NCI-H526 treated with DMSO at 0.1 percent for 48 hours (cell line): ENCODE data around the gene LRRC4B.

Experiments used
- DNase-seq: peaks from one replicate; lab custom pipeline; 2025; lab: John Stamatoyannopoulos, UW

LRRC4B gene

DNA sequence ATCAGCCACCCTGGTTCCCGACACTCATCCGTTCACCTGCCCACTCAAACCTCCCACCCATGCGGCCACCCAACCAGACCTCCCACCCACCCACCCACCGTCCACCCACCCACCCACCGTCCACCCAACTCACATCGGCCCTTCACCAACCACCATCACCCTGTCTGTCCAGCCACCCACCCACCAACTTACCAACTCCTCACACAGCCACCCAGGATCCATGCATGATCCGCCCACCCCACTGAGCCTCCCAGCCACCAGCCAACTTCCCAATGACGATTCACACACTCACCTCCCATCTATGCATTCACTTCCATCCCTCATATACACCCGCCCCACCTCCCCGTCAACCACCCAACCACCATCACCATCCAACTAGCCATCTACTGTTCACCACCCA is 61.5 kb downstream of the LRRC4B start:
- DNase-seq, result no peak

DNA sequence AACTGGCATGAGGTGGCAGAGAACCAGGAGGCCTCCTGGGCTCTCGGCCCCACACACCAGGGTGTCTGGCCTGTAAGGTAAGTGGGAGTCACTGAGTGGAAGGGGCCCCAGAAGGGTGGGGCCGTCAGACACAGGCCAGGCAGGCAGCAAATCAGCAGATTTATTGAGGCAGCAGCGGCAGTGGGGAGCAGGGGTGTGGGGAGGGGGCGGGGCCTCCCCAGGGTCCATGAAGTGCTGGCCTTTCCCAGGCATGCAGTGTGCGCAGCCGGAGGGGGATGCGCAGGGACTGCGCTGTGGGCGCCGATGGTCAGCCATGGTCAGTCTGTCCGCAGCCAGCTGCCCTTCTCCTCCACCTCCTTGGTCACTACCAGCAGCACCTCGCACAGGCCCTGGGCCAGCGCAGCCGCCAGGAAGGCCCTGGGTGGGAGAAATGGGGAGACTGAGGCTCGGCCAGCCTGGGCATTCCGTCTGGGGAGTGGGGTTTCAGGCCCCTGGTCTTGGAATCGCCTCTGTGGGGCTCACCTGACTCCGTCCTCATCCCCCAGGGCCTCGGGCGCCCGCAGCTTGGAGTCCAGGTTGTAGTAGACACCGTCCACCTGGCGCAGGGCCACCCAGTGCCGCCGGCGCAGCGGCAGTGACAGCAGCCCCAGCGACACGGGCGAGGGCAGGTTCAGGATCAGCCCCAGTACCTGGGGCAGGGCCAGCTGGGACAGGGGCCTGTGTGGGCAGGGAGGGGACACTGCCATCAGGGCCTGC is 62.2 kb downstream of the LRRC4B start:
- no peak for DNase-seq

DNA sequence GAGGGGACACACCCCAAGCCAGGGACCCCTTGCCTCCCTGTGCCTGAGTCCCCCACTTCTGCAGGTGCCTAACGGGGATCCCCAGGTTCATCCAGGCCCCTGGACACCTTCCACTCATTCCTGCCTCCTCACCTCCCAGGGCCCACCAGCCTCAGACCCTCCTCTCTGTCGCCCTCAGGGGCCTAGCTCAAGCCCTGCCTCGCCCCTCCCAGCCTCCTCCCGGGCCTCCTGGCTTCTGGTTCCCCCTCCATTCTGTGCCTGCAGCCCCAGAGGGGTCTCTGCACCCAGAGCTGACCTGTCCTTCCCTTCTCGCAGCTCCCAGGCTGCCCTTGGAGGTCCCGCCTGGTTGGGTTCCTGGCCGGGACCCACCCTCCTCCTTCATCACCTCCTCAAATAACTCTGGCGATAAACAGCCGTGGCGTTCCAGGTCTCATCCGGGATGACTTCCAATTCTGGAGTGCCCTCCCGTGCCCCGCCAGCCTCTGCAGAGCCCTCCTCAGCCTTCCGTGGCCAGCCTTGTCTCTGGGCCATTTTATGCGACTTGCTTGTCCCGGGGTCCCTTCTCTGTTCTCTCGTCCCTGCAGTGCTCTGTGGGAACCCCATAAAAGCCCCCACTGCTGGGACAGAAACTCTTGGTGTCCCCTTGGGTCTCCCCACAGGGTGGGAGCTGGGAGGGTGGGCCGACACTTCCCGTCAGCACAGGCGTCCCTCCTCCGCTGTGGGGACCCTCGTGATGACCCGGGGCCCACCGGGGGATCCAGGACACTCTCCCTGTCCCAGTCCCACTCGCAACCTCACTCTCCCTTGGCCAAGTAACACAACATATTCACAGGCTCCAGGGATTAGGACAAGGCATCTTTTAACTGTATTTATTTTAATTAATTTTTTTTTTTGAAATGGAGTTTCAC is 66.4 kb downstream of the LRRC4B start:
- no peak for DNase-seq

DNA sequence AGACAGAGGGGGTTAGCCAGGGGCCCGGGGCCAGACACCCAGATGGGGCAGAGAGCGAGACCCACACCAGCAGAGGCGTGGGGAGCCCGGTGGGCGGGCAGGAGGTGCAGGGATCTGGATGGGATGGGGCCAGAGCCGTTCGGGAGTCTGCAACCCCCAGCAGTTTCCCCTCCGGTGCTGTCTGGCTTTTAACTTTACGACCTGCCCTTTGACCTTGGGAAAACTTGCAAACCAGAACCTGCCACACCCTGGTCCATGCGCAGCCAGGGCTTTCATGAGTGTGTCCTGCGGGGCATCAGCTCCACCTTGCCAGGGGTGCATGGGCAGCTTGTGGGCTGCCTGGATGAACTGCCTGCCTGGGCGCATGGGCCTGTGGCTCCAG is 67.1 kb downstream of the LRRC4B start:
- no peak for DNase-seq

DNA sequence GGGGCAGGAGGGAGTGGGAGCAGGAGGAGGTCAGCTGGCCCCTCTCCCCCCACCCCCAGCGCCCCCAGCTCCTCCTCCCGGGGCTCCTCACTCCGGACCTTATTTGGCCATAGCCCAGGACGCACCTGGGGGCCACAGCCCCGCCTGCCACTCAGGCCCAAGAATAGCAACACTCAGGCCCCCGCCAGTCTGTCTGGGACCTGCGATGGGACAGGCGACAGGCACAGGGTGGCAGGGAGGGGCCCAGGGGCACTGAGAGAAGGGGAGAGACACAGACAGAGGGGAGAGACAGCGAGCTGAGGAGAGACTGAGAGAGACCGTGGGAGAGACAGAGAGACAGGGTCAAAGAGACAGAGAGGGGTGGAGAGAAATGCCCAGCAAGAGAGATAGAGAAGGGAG is 67.5 kb downstream of the LRRC4B start:
- no peak for DNase-seq

DNA sequence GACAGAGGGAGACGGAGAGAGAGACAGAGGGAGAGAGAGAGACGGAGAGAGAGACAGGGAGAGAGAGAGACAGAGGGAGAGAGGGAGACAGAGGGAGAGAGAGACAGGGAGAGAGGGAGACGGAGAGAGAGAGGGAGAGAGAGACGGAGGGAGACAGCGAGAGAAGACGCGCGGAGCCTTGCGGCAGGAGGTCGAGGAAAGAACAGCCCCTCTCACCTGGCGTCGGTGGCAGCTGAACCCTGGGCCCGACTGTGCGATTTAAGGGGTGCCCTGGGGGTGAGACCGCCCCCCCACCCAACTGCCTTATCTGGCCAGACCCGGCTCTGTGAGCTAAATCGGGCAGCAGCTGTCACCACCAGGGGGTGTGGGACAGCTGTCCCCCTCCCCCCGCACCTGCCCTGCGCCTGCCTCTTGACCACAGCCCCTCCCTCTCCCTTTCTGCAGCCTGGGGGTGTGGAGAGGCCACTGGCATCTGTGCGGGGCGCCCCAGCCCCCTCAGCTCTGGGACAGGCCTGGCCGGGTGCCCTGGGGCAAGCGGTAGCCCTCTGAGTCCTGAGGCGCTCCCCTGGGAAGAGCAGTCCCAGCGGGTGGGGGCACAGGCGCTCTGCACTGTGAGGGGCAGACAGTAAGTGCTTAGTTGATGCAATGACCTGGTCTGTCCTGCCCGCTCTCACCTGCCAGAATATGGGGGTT is 68.0 kb downstream of the LRRC4B start:
- DNase-seq, result no peak

DNA sequence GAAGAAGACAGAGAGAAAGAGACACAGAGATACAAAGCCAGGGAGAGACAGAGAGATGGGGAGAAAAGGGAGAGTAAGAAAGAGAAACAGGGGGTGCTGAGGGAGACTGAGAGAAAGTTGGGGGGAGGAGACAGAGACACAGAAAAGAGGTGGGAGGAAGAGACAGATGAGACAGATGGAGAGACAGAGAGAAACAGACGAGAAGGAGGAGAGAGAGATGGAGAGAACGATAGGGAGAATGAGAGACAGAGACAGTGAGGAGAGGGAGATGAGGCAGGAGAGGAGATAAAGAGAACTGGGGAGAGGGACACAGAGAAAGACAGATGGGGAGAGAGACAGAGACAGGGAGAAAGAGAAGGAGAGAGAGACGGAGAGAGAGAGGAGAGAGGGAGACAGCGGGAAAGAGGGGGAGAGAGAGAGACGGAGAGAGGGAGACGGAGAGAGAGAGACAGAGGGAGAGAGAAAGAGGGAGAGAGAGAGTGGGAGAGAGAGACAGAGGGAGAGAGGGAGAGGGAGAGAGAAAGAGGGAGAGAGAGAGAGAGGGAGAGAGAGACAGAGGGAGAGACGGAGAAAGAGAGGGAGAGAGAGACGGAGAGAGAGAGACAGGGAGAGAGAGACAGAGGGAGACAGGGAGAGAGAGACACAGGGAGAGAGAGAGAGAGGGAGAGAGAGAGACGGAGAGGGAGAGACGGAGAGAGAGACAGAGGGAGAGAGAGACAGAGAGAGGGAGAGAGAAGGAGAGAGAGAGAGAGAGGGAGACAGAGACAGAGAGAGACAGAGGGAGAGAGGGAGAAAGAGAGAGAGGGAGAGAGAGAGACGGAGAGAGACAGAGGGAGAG is 69.8 kb downstream of the LRRC4B start:
- DNase-seq, result no peak

DNA sequence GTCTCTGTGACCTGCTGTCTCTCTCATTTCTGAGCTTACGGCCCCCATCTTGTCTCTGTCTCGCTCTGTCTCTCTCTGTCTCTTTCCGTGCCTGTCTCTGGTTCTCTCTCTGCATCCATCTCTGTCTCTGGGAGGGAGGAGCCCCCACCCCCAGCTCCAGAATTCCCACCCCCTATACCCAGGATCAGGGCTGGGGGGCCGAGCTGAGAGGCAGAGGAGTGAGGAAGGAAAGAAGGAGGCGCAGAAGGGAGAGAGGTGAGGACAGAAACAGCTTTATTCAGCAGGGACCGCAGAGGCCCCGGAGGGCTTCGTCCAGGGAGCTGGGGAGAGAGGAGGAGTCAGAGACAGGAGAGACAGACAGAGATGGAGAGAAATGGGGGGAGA is 71.2 kb downstream of the LRRC4B start:
- DNase-seq, result no peak

DNA sequence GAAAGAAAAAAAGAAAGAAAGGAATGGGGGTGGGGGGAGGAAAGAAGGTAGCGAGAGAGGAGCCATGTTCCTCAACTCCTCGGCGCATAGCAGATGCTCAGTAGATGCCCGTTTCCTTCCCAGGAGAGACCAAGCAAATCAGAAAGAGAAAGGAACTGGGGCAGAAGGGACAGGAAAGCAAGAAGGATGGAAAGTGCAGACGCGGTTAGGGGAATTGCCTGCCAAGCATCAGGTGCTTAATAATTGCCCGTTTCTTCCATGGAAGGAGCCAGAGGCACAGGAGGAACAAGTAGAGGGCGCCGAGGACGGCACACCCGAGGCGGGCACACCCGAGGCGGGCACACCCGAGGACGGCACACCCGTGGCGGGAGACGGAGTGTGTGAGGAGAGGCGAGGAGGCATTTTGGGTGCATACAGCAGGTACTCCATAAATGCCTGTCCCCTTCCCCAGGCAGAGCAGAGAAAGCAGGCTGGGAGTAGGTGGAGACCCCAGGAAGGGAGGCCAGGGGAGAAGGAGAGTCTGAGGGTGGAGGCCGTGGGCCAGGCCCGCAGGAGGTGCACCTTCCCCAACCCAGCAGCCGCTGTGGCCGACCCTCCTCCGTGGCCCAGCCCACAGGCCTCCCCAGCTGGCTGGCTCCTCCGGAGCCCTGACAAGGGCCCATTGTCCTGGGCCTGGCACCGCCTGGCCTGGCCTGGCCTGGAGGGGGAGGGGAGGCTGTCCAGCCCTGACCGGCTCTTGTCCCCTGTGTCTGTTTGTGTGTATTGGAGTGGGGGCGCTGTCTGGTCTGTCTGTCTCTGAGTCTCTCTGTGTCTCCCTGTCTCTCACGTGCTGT is 71.8 kb downstream of the LRRC4B start:
- no peak for DNase-seq

DNA sequence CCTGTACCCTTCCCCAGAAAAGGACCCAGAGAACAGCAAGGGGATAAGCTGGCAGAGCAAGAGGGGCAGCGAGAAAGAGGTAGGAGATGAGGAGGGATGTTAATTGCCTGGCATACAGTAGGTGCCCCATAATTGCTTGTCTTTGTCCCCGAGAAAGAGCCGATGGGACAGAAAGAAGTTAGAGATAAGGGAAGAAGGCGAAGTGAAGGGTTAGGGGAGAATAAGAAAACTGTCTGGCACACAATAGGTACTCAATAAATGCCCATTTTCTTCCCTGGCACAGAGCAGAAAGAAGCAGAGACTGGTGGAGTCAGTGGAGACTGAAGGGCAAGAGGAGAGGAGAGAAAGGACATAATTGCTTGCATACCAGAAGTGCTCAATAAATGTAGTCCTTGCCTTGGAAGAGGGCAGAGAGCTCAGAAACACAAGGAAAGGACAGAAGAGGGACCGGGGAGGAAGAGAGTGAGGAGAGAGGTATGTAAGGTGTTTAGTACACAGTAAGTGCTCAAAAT is 73.2 kb downstream of the LRRC4B start:
- DNase-seq, result no peak

DNA sequence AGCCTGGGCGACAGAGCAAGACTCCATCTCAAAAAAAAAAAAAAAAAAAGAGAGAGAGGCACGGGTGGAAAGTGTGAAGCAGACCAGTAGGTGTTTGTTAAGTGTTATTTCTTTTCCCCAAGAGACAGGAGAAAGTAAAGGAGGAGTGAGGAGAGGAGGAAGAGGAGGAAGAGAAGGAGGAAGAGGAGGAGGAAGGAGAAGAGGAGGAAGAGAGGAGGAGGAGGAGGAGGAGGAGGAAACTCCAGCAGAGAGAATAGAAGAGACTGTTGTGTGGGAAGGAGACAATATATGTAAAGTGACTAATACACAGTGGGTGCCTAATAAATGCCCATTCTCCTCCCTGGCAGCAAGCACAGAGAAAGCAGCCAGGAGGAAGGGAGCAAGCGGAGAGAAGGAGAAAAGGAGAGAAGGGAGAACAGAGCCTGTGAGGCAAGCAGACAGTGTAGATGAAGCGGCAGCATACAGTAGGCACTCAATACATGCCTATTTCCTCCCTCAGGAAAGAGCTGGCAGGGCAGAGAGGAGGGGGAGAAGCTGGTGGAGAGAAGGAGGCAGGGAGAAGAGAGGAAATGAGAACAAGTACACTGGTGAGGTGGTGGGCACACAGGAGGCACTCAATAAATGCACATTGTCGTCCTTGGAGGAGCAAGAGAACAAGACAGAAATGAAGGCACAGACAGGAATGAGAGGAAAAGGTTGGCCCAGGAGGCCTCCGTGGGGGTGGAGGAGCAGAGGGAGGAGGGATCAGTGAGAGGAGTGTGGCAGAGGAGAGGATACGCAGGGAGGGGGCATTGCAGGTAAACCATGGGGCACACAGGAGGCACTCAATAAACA is 73.8 kb downstream of the LRRC4B start:
- DNase-seq, result no peak

DNA sequence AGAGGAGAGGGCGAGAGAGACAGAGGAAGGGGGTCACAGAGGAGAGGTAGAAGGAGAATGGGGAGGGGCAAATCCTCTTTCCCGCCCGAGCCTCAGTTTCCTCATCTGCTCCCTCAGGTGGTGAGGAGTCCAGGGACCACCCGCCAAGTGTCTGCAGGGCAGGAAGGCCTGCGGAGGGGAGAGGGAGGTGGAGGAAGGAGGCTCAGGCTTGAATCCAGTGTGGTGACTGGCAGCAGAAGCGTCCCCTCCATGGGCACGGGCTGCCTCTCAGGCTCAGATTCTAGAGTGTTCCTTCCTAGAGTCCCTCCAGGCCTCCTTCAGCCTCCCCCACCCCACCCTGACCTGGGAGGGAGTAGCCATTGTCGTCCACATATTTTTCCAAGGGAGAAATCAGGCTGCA is 75.1 kb downstream of the LRRC4B start:
- DNase-seq, result no peak

DNA sequence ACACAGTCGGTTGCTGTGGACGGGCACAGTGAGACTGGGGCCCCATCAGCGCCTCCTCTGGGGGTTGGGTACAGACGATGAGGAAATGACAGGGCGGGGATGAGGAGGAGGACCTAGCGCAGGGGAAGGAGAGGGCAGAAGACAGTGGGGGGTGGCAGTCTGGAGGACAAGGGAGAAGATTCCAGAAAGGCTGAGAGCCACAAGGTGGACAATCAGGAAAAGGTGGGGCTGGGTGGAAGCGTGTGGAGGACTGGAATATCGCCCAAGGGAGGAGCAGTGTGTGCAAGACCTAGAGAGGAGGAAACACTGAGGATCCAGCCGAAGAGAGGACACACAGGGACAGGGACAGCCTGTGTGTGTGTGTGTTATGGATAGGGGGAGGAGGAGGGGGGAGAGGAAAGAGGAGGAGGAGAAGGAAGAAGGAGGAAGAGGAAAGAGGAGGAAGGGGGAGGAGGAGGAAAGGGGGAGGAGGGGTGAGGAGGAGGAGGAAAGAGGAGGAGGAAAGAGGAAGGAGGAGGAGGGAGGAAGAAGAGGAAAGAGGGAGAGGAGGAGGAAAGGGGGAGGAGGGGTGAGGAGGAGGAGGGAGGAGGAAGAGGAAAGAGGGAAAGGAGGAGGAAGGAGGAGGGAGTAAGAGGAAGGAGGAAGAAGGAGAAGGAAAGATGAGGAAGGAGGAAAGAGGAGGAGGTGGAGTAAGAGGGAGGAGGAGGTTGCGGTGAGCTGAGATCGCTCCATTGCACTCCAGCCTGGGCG is 75.8 kb downstream of the LRRC4B start:
- no peak for DNase-seq

DNA sequence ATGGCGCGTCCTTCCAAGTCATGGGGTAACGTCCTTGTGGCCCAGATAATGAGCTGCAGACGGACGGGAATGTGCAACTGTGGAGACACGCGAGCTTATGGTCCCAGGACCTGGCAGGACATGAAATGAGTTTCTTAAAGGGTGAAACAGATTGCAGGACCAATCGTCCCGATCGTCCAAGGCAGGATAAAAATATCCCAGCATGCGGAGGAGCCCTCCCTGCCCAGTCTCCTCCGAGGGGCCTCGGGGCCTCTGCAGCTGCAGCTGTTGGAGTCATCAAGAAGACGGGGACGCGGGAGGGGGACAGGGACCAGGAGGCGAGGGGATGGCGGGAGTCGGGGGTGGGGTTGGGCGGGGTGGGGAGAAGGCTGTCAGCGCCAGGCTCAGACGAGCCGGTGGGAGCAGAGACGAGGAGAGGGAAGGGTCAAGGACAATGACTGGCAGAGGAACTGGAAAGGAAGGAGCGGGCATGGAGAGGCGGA is 77.2 kb downstream of the LRRC4B start:
- no peak for DNase-seq

DNA sequence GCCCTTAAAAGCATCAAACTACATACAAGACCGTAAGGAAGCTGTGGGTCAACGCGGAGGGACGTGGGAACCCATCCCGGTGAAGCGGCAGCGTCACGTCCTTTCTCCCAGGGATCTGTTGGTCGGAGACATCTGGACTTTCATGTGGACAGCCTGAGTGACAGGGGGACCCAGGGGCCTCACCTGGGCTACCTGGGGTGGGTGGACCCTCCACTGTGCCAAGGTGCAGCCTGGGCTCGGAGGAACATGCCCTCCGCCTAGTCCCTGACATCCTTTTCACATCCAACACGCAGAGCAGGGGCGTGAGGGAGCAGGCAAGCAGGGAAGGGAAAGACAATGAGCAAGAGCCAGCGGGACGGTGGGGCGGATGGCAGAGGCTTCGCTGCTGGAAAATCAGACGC is 77.8 kb downstream of the LRRC4B start:
- DNase-seq, result no peak

DNA sequence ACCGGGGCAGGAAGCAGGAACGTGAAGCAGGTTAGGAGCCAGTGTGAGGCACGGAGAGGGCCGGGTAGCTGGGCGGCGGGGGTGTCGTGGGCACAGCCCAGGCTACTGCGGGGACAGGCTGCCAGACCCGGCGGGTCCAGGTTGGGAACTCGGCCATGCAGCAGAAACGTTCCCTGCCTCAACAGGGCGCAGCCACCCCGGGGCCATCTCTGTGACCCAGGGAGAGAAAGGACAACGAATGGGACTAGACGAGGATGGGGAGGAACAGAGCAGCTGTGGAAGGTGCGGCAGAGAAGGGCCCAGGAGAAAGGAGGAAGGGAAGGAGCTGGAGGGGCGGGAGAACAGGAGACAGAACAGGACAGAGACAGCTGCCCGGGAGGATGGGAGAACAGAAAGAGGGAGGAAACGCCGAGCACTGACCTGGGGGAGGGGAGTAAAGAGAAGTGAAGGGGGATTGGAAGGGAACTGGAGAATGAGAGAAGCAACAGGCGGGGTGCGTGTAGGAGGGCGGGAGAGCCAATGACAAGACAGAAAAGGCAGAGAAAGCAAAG is 78.7 kb downstream of the LRRC4B start:
- DNase-seq, result no peak

DNA sequence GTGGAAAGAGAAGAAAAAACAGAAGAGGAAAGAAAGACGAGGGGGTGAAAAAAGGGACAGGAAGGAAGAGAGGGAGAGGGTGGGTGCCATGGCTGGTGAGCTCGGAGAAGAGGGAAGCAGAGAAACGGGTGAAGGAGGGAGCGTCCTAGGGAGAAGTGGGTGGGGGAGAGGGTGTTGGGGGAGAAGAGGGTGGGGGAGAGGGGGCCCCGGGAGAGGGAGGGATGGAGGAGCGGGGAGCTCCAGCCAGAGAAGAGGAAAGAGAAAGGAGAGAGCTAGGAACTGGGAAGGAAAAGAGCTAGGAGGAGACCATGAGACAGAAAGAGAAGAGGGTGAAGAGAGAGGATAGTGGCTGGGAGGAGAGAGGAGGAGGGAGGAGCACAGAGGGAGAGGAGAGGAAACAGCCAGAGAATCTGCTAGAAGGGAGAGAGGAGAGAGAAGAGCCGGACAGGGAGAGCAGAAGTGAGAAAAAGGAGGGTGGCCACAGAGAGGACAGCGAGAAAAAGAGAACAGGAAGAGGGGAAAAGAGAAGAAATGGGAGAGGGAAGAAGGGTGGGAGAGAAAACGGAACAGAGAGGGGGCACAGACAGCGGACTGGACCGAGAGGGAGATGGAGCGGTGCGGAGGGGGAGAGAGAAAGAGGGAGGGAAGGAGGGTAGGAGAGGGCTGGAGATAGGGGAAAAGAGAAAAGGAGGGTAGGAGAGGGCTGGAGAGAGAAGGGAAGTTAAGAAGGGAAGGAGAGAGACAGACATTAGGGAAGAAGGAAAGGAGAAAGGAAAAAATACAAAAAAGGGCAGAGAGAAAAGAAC is 79.6 kb downstream of the LRRC4B start:
- DNase-seq, result no peak
